Hematopoietic multipotent progenitor cell treated with erythropoietin and hydrocortisone succinate and interleukin-3 and kit ligand, for 4 days (in vitro differentiated cells): ENCODE results near the gene RPS6KL1.
"Not testable (repeated sequence)": the region's sequence is repeated elsewhere in the genome, so short reads cannot be mapped to it uniquely, and the experiment has no call there.

Source experiments
- DNase-seq: peaks from one replicate; pipeline ENCODE4 v3.0.0-alpha.2; 2015

RPS6KL1 gene

GRCh38 chr14:74934476-74935359 is 11.7 kb upstream of the RPS6KL1 start:
- DNase-seq: no peak

- no peak for DNase-seq
Measured at GRCh38 chr14:74934041-74934440, 11.0 kb upstream of the RPS6KL1 start.

- not testable (repeated sequence) for DNase-seq
Measured at GRCh38 chr14:74932936-74933335, 9.9 kb upstream of the RPS6KL1 start.

GRCh38 chr14:74932401-74932901 is 9.4 kb upstream of the RPS6KL1 start:
- DNase-seq: peak; percentile 47

GRCh38 chr14:74931744-74932143 is 8.7 kb upstream of the RPS6KL1 start:
- DNase-seq: not testable (repeated sequence)

- no peak for DNase-seq
Measured at GRCh38 chr14:74929242-74929641, 6.2 kb upstream of the RPS6KL1 start.

GRCh38 chr14:74927225-74927624 is 4.2 kb upstream of the RPS6KL1 start:
- peak; percentile 78 for DNase-seq

- no peak for DNase-seq
Measured at GRCh38 chr14:74924061-74924460, 1.0 kb upstream of the RPS6KL1 start.

- no peak for DNase-seq
Measured at GRCh38 chr14:74921987-74922751, 891 bp downstream of the RPS6KL1 start.

- no peak for DNase-seq
Measured at GRCh38 chr14:74921053-74921620, 1.9 kb downstream of the RPS6KL1 start.

- DNase-seq: no peak
Measured at GRCh38 chr14:74920281-74920680, 2.8 kb downstream of the RPS6KL1 start.

- no peak for DNase-seq
Measured at GRCh38 chr14:74919421-74920165, 3.5 kb downstream of the RPS6KL1 start.

- no peak for DNase-seq
Measured at GRCh38 chr14:74918380-74918779, 4.7 kb downstream of the RPS6KL1 start.

GRCh38 chr14:74917646-74918081 is 5.4 kb downstream of the RPS6KL1 start:
- DNase-seq: no peak

GRCh38 chr14:74917178-74917543 is 5.9 kb downstream of the RPS6KL1 start:
- no peak for DNase-seq

- no peak for DNase-seq
Measured at GRCh38 chr14:74915826-74916225, 7.2 kb downstream of the RPS6KL1 start.

- DNase-seq: no peak
Measured at GRCh38 chr14:74915426-74915825, 7.6 kb downstream of the RPS6KL1 start.

- peak; percentile 76 for DNase-seq
Measured at GRCh38 chr14:74913986-74914573, 9.0 kb downstream of the RPS6KL1 start.

GRCh38 chr14:74913393-74913910 is 9.6 kb downstream of the RPS6KL1 start:
- no peak for DNase-seq

- no peak for DNase-seq
Measured at GRCh38 chr14:74912801-74913200, 10.3 kb downstream of the RPS6KL1 start.

- DNase-seq: no peak
Measured at GRCh38 chr14:74912111-74912510, 10.9 kb downstream of the RPS6KL1 start.

- no peak for DNase-seq
Measured at GRCh38 chr14:74911704-74912103, 11.4 kb downstream of the RPS6KL1 start.
